ENCODE measurements around the gene ZNF384. TPM values are rescaled to one million over a fixed set of nuclear protein-coding genes. Genes with fewer than 3 reads are reported as not detected.

ZNF384 gene
- total and polyA plus RNA-seq, 4 donors = 29.0 to 50.8 (median 31.8) TPM

- Histone ChIP-seq H3K27ac (ENCODE audit: low read depth in 1 of 2, low read length in 1 of 2) (no peak overlapping the region), H3K4me1 (ENCODE audit: control insufficient read depth in 5 of 5, insufficient read depth in 5 of 5, low read length in 5 of 5) (peaks cover 0 to 11% (median 6%) of the 10 kb centered on the region in 5 donors), H3K27me3 (ENCODE audit: control insufficient read depth in 3 of 3, insufficient read depth in 3 of 3, low read length in 2 of 3) (peaks cover 0 to 32% (median 27%) of the 10 kb centered on the region in 3 donors), H3K4me3 (peak overlapping the region; percentile 1), H3K9me3 (ENCODE audit: control insufficient read depth in 4 of 4, insufficient read depth in 3 of 4, low read length in 3 of 4) (peaks cover 0 to 6% (median 0%) of the 10 kb centered on the region in 4 donors), H3K36me3 (ENCODE audit: control insufficient read depth in 4 of 4, insufficient read depth in 4 of 4, low read length in 4 of 4) (no peaks in the 10 kb centered on the region), H3K9ac (ENCODE audit: insufficient read depth in 1 of 2, low read length in 2 of 2) (peak overlapping the region in 1 of 2 donors; percentile 25)
- WGBS, 2 donors = 1 to 2% methylated on average over 55 to 65 of the region's 65 CpGs
- peak; percentile 29 to 42 (median 32) for DNase-seq
- ATAC-seq (ENCODE audit: insufficient read depth, low FRiP score) = no peak
- no peak for TF ChIP-seq CTCF (IDR thresholded peaks at IDR 0.05; ENCODE audit: control extremely low read depth, extremely low read depth)
Measured at GRCh38 chr12:6699989-6700645, 10.9 kb upstream of the ZNF384 start.

- H3K36me3 ChIP-seq (ENCODE audit: control insufficient read depth in 4 of 4, insufficient read depth in 4 of 4, low read length in 4 of 4) = no peaks in the 10 kb centered on the region
- peak in 1 of 3 donors; percentile 31 for DNase-seq
- no peak for TF ChIP-seq CTCF (IDR thresholded peaks at IDR 0.05; ENCODE audit: control extremely low read depth, extremely low read depth)
- H3K27me3 ChIP-seq (ENCODE audit: control insufficient read depth in 3 of 3, insufficient read depth in 3 of 3, low read length in 2 of 3) = peaks cover 0 to 31% (median 26%) of the 10 kb centered on the region in 3 donors
- H3K9ac ChIP-seq (ENCODE audit: insufficient read depth in 1 of 2, low read length in 2 of 2) = no peak overlapping the region
- 19 to 24% methylated on average over 13 to 16 of the region's 16 CpGs for WGBS, 2 donors
- H3K4me3 ChIP-seq = no peak overlapping the region
- H3K27ac ChIP-seq (ENCODE audit: low read depth in 1 of 2, low read length in 1 of 2) = no peak overlapping the region
- H3K9me3 ChIP-seq (ENCODE audit: control insufficient read depth in 4 of 4, insufficient read depth in 3 of 4, low read length in 3 of 4) = peaks cover 0 to 6% (median 0%) of the 10 kb centered on the region in 4 donors
- H3K4me1 ChIP-seq (ENCODE audit: control insufficient read depth in 5 of 5, insufficient read depth in 5 of 5, low read length in 5 of 5) = peaks cover 0 to 11% (median 6%) of the 10 kb centered on the region in 5 donors
- no peak for ATAC-seq (ENCODE audit: insufficient read depth, low FRiP score)
Measured at GRCh38 chr12:6699259-6699988, 10.2 kb upstream of the ZNF384 start.

- no peak overlapping the region for H3K27ac ChIP-seq (ENCODE audit: low read depth in 1 of 2, low read length in 1 of 2)
- H3K36me3 ChIP-seq (ENCODE audit: control insufficient read depth in 4 of 4, insufficient read depth in 4 of 4, low read length in 4 of 4) = no peaks in the 10 kb centered on the region
- peaks cover 0 to 12% (median 6%) of the 10 kb centered on the region in 5 donors for H3K4me1 ChIP-seq (ENCODE audit: control insufficient read depth in 5 of 5, insufficient read depth in 5 of 5, low read length in 5 of 5)
- WGBS, 2 donors = 62 to 66% methylated on average over 8 of the region's 8 CpGs
- H3K4me3 ChIP-seq = no peak overlapping the region
- peaks cover 0 to 25% (median 24%) of the 10 kb centered on the region in 3 donors for H3K27me3 ChIP-seq (ENCODE audit: control insufficient read depth in 3 of 3, insufficient read depth in 3 of 3, low read length in 2 of 3)
- ATAC-seq (ENCODE audit: insufficient read depth, low FRiP score) (no peak), DNase-seq (no peak)
- TF ChIP-seq CTCF (IDR thresholded peaks at IDR 0.05; ENCODE audit: control extremely low read depth, extremely low read depth) = no peak
- H3K9me3 ChIP-seq (ENCODE audit: control insufficient read depth in 4 of 4, insufficient read depth in 3 of 4, low read length in 3 of 4) = peaks cover 0 to 3% (median 0%) of the 10 kb centered on the region in 4 donors
- no peak overlapping the region for H3K9ac ChIP-seq (ENCODE audit: insufficient read depth in 1 of 2, low read length in 2 of 2)
Measured at GRCh38 chr12:6698352-6699046, 9.3 kb upstream of the ZNF384 start.

Measured in lung (tissue), 12 donors.